HG03280 (cell line): ENCODE results near the gene LARP1.
"Not testable (repeated sequence)": the region's sequence is repeated elsewhere in the genome, so short reads cannot be mapped to it uniquely, and the experiment has no call there.

Source experiments
- ATAC-seq: cut with Tn5 transposase; IDR thresholded peaks from one replicate; pipeline ENCODE4 v1.9.1; 2021; ENCODE audit warnings: mild to moderate bottlenecking, moderate library complexity; ENCODE audit not compliant: unreplicated experiment

LARP1 gene

GRCh38 chr5:154755361-154756008 is at the start of gene LARP1:
Gene LARP1 (plus strand): TSS chr5:154755377. CDS start chr5:154755758, 381 bp downstream.
- ATAC-seq = peak; percentile 6

DNA sequence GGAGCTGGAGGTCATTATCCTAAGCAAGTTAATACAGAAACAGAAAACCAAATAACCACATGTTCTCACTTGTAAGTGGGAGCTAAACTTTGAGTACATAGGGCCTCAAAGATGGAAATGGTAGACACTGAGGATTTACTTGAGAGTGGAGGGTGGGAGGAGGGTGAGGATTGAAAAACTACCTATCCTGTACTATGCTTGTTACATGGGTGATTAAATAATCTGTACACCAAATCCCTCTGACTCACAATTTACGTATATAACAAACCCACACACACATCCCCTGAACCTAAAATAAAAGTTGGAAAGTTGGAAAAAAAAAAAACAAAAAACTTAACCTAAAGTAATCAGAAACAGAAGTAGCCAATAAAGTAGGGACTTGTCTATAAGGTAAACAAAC is 48.8 kb upstream of the LARP1 start:
- ATAC-seq = no peak

GRCh38 chr5:154707641-154708040 is 47.5 kb upstream of the LARP1 start:
- no peak for ATAC-seq

- no peak for ATAC-seq
Measured at GRCh38 chr5:154708207-154708606, 47.0 kb upstream of the LARP1 start.

GRCh38 chr5:154708846-154709245 is 46.3 kb upstream of the LARP1 start:
- no peak for ATAC-seq

DNA sequence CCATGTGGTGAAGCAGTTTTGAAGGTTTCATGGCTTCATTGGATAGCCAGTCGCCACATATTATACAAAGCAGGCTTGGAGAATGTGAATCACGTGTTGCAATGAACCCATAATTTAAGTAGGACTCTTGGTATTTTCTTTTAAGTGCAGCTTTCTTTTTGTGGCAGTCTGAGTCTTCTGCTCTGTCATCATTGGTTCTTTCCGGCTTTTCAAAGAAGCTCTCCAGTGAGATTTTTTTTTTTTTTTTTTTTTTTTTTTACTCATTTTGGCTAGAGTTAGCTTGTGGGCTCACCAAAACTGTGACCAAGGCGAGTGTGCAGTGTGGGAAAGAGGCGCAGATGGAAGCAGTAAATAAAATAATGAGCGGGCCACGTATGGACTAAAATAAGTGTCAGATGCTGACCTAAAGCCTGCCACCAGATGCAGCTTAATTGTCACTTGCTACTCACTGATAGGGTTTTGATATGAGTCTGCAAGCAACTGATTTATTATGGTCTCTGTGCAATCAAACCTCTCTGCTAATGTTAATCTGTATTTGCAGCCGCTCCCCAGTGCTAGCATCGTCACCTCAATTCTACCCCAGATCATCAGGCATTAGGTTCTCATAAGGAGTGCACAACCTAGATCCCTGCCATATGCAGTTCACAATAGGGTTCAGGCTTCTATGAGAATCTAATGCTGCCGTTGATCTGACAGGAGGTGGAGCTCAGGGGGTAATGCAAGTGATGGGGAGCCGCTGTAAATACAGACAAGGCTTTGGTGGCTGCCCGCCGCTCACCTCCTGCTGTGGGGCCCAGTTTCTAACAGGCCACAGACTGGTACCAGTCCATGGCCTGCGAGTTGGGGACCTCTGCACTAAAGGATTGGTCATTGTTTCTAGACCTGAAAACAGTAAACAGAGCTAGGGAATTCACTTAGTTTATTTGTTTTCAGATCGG is 45.5 kb upstream of the LARP1 start:
- ATAC-seq = no peak

DNA sequence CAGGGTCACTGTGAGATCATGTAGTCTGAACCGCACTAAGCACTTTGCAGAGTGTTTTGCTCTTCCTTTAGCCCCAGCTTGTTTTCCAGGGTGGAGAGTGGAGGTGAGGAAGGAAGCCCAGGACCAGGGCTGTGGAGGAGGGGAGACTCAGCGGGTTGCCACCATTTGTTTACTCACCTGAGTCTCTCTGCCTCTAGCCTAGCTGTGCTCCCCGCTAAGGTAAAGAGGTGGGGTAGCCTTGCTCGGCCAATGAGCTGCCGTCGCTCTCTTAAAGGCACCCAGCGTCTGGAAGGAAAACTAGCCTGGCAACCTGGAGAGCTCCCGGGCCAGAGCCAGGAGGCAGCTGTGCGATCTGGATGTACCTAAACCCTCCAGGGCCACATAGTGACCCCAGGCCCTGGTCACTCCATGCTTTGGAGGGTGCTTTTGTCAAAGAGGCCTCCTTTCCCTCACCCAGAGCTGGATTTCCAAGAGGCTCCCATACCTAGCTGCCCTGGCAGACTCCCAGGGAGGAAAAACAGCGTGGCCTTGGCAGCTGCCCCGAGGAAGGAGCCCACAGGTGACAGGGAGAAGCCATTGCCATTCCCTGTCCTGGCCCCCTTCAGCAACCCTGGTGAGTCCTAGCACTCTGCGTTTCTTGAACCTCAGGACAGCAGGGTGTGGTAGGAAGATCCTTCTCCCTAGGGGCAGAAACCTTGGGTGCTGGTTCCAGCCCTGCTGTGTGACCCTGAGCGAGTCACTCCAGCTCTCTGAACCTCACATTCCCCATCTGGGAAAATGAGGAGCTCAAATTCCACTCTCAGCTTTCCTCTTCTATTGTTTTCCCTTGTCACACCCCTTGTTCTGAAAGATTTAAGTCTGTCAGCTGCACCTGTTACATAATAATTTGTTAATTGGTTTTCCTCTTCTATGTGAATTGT is 42.4 kb upstream of the LARP1 start:
- no peak for ATAC-seq

DNA sequence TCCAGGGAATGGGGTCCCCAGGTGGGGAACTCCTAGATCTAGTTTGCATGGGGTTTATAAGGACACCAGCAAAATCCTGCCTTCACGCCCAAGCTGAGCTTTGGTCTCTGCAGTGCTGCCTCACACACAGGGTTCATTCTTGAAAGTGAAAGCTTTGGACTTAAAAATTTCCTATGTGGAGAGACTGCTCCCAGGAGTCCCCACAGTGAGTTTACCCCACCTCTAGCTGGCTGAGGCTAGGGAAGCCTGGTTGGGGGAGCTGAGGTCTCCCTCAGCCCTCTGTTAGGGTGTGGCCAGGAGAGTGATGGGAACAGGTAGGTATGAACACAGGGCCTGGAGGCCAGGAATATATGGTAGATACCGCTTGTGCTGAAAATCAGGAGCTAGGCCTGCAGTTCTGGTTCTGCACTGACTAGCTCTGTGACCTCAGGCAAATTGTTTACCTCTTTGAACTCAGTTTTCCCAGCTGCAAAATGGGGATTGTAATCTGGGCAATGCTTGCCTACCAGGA is 41.5 kb upstream of the LARP1 start:
- no peak for ATAC-seq

DNA sequence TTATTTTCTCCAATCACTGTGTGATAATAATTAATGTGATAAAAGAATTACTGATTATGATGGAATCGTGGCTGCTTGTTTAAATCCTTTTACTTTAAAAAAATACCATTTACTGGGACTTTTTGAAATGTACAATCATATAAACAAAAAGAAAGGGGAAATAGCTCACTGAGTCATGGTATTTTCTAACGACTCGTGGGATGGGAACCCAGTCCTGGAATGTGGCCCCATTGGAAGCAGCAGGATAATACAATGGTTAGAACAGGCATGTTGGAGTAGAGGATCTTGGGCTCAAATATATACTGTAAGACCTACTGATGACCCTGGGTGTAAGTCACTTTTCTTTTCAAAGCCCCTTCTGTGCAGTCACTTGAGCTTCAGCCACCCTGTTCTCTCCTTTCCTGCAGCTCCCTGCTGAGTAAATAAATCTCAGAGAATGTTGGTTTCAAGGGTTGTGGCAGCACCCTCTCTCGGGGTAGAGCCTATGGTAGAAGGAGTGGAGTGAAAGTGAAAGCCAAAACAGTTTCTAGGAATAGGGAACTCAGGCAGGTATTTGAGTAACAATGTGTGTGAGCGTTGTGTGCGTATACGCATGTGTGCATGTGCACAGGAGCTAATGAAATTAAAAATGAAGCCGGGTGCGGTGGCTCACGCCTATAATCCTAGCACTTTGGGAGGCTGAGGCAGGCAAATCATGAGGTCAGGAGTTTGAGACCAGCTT is 40.8 kb upstream of the LARP1 start:
- no peak for ATAC-seq

GRCh38 chr5:154721481-154722058 is 33.6 kb upstream of the LARP1 start:
- ATAC-seq = no peak

DNA sequence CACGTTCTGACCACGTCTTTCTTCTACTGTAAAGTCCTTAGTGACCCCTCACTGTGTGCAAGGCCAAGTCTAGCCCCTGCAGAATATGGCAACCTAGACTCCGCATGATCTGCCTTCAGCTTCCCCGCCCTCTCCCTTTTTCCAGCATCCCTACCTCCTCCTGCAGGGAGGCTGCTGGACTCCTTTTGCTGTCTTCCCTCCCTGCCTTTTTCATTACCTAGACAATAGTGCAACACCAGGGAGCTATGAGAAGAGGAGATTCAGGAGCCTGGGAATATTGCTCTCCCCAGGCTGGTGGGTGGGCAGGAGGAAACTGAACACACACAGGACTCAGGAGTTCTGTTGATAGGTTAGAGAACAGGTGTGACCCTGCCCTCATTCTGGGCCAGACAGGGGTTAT is 33.1 kb upstream of the LARP1 start:
- no peak for ATAC-seq

DNA sequence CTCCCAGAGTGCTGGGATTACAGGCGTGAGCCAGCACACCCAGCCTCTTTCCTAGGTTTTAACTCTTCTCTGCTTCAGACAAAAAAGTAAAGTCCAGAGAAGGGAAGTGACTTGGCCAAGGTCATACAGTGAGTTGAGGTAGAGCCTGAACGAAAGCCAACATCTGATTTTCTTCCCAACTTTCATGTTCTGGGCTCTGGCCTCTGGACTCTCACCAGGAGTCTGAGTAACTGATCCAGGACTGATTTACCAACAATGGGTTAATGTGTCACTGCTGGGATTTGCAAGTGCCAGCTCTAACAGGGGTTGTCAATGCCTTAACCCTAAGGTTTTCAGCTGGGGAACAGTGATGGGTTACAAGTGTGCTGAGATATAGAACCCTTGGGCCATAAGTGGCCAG is 32.2 kb upstream of the LARP1 start:
- ATAC-seq = no peak

GRCh38 chr5:154723740-154724505 is 31.3 kb upstream of the LARP1 start:
- no peak for ATAC-seq

DNA sequence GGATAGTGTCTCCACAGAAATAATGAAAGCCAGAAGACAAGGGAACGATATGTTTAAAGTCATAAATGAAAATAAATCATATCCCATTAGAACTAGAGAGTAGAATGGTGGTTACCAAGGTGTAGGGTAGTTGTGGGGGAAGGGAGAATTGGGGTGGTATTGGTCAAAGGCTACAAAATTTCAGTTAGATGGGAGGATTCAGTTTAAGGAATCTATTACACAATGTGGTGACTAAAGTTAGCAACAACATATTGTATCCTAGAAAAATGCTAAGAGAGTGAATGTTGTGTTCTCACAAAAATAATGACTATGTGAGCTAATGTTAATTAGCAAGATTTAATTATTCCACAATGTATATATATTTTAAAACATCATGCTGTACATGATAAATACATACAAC is 27.8 kb upstream of the LARP1 start:
- ATAC-seq = no peak

GRCh38 chr5:154728939-154729588 is 26.1 kb upstream of the LARP1 start:
- no peak for ATAC-seq

- ATAC-seq = no peak
Measured at GRCh38 chr5:154729613-154730012, 25.6 kb upstream of the LARP1 start.

DNA sequence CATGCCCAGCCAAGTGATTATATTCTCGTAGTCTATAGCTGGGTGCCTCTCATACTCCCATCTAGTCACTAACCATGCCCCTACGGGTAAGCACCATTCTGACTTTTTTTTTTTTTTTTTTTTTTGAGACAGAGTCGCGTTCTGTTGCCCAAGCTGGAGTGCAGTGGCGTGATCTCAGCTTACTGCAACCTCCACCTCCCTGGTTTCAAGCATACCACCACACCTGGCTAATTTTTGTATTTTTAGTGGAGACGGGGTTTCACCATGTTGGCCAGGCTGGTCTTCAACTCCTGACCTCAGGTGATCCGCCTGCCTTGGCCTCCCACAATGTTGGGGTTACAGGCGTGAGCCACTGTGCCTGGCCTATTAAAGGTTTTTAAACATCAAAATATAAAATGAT is 24.4 kb upstream of the LARP1 start:
- ATAC-seq = not testable (repeated sequence)

GRCh38 chr5:154732212-154732611 is 23.0 kb upstream of the LARP1 start:
- ATAC-seq = no peak
